Measurements from ENCODE around the gene GRM8. TPM values are rescaled to one million over a fixed set of nuclear protein-coding genes. Genes with fewer than 3 reads are reported as not detected.

GRM8 gene
- total RNA-seq, 8 experiments from 2014 or later, result 0.35 to 4.8 (median 2.7) TPM; not detected in 1

GRCh38 chr7:126801733-126802132, 451.0 kb downstream of the GRM8 start:
- H3K27ac ChIP-seq, result no peak overlapping the region
- 0 to 100% (median 50%) methylated on average over 1 to 3 of the region's 3 CpGs; no CpG with 5 or more reads in 1 of the 10 experiments for WGBS, 10 experiments
- no peak for ATAC-seq (replicated peaks in 6 of 8)
- no peak overlapping the region for H3K4me3 ChIP-seq
- in situ Hi-C loops (cut with MboI; ENCODE audit: low pct_unique_long_range_greater_than_20kb in 2 of 9, low sequenced_read_pairs in 9 of 9, unreplicated experiment in 9 of 9), result no loop called here
- no peaks in the 10 kb centered on the region for H3K4me1 ChIP-seq (replicated peaks in 1 of 2)

DNA sequence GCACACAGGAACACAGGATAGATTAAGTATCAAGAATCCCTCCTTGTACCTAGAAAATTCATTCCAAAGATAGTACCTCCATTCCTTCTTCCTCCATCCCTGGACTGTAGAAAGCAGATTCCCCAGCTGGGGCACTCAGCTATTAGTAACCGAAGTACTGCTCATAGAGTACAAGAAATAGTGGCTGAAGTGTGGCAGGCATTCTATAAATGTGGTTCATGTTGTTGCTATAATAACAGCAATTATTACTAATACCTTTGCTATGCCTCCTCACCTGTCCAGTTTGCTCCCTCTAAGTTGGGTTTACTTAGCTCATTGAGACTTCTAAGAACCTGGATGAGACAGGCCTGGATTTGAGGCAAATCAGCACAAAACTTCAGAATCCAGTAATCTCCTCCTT, 453.2 kb downstream of the GRM8 start:
- ATAC-seq (replicated peaks in 6 of 8), result no peak
- no peaks in the 10 kb centered on the region for H3K4me1 ChIP-seq (replicated peaks in 1 of 2)
- in situ Hi-C loops (cut with MboI; ENCODE audit: low pct_unique_long_range_greater_than_20kb in 2 of 9, low sequenced_read_pairs in 9 of 9, unreplicated experiment in 9 of 9), result no loop called here
- no peak overlapping the region for H3K27ac ChIP-seq
- WGBS, 10 experiments, result 29 to 100% (median 89%) methylated on average over 1 of the region's 1 CpG; no CpG with 5 or more reads in 3 of the 10 experiments
- no peak overlapping the region for H3K4me3 ChIP-seq

DNA sequence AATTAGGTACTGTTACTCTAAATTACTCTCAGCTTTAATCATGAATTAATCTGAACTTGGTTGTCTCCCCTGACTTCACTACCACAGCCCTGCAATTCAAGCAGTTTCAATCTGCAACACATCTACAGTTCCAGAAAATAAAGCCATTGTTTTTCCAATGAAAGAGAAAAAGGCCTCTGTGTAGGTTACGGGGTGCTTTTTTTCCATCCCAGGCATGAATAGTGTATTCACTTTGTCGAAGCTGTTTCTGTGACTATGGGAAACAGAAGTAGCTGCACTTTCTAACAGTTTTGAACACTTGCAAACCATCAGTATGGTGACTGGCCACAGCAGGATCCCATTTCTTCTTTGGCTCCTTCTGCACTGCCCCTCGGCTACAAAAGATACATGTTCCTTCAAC, 460.2 kb downstream of the GRM8 start:
- in situ Hi-C loops (cut with MboI; ENCODE audit: low pct_unique_long_range_greater_than_20kb in 2 of 9, low sequenced_read_pairs in 9 of 9, unreplicated experiment in 9 of 9), result no loop called here
- 0 to 83% (median 33%) methylated on average over 1 to 3 of the region's 3 CpGs; no CpG with 5 or more reads in 1 of the 10 experiments for WGBS, 10 experiments
- Histone ChIP-seq H3K4me1 (replicated peaks in 1 of 2) (no peaks in the 10 kb centered on the region), H3K27ac (no peak overlapping the region), H3K4me3 (no peak overlapping the region)
- ATAC-seq (replicated peaks in 6 of 8), result peak in 5 of 8 experiments; percentile 52 to 68 (median 65)

GRCh38 chr7:126791306-126791705, 461.4 kb downstream of the GRM8 start:
- Histone ChIP-seq H3K27ac (no peak overlapping the region), H3K4me1 (replicated peaks in 1 of 2) (no peaks in the 10 kb centered on the region), H3K4me3 (no peak overlapping the region)
- no peak for ATAC-seq (replicated peaks in 6 of 8)
- in situ Hi-C loops (cut with MboI; ENCODE audit: low pct_unique_long_range_greater_than_20kb in 2 of 9, low sequenced_read_pairs in 9 of 9, unreplicated experiment in 9 of 9), result no loop called here

DNA sequence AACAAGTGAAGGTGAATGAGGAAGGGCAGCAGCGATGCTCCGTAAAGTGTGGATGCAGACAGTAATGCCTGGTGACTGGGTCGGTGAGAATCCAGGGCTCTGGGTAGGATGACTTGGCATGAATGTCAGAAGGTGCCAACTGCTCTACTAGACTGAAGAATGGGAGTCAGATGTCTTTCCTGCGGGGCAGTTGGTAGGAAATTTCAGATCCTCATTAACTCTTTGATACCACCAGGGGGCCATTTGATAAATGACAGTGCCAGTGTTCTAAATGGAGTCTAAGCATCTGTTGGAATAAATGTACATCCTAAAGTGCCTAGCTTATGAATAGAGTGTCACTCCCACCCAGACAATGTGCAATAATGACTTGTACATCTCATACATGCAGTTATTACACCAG, 462.0 kb downstream of the GRM8 start:
- Histone ChIP-seq H3K4me1 (replicated peaks in 1 of 2) (no peaks in the 10 kb centered on the region), H3K4me3 (no peak overlapping the region), H3K27ac (no peak overlapping the region)
- no peak for ATAC-seq (replicated peaks in 6 of 8)
- 0 to 96% (median 67%) methylated on average over 1 to 4 of the region's 4 CpGs; no CpG with 5 or more reads in 3 of the 10 experiments for WGBS, 10 experiments
- in situ Hi-C loops (cut with MboI; ENCODE audit: low pct_unique_long_range_greater_than_20kb in 2 of 9, low sequenced_read_pairs in 9 of 9, unreplicated experiment in 9 of 9), result no loop called here

- H3K4me1 ChIP-seq (replicated peaks in 1 of 2), result no peaks in the 10 kb centered on the region
- in situ Hi-C loops (cut with MboI; ENCODE audit: low pct_unique_long_range_greater_than_20kb in 2 of 9, low sequenced_read_pairs in 9 of 9, unreplicated experiment in 9 of 9), result no loop called here
- ATAC-seq (replicated peaks in 6 of 8), result peak in 2 of 8 experiments; percentile 28 to 36
- H3K4me3 ChIP-seq, result no peak overlapping the region
- H3K27ac ChIP-seq, result no peak overlapping the region
These were observed 469.1 kb downstream of the GRM8 start for GRCh38 chr7:126783613-126784012.

DNA sequence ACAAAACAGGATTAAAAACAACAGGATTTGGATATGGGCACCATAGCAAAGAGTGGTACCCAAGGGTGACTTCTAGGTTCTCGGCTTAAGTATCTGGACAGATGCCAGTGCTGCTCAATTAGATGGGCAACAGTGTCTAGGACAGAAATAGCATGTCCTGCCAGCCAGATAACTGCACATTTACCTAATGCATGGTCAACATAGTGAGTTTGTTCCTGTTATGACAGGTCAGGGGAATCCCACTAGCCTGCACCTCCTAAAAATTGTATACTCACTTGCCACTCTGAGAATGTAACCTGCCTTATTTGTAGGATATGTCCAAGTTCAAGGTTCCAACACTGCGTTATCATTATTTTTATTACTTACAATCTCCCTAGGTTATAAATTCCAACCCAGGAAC, 471.7 kb downstream of the GRM8 start:
- H3K27ac ChIP-seq, result no peak overlapping the region
- no peaks in the 10 kb centered on the region for H3K4me1 ChIP-seq (replicated peaks in 1 of 2)
- WGBS, 10 experiments, result 0 to 100% (median 92%) methylated on average over 1 to 2 of the region's 2 CpGs; no CpG with 5 or more reads in 1 of the 10 experiments
- H3K4me3 ChIP-seq, result no peak overlapping the region
- no peak for ATAC-seq (replicated peaks in 6 of 8)
- in situ Hi-C loops (cut with MboI; ENCODE audit: low pct_unique_long_range_greater_than_20kb in 2 of 9, low sequenced_read_pairs in 9 of 9, unreplicated experiment in 9 of 9), result no loop called here

GRCh38 chr7:126778101-126778500, 474.6 kb downstream of the GRM8 start:
- H3K27ac ChIP-seq, result no peak overlapping the region
- H3K4me3 ChIP-seq, result no peak overlapping the region
- no peaks in the 10 kb centered on the region for H3K4me1 ChIP-seq (replicated peaks in 1 of 2)
- no peak for ATAC-seq (replicated peaks in 6 of 8)
- in situ Hi-C loops (cut with MboI; ENCODE audit: low pct_unique_long_range_greater_than_20kb in 2 of 9, low sequenced_read_pairs in 9 of 9, unreplicated experiment in 9 of 9), result no loop called here
- WGBS, 10 experiments, result 0 to 100% (median 46%) methylated on average over 1 of the region's 1 CpG; no CpG with 5 or more reads in 4 of the 10 experiments

- H3K4me3 ChIP-seq, result no peak overlapping the region
- in situ Hi-C loops (cut with MboI; ENCODE audit: low pct_unique_long_range_greater_than_20kb in 2 of 9, low sequenced_read_pairs in 9 of 9, unreplicated experiment in 9 of 9), result no loop called here
- no peaks in the 10 kb centered on the region for H3K4me1 ChIP-seq (replicated peaks in 1 of 2)
- 5 to 92% (median 30%) methylated on average over 2 to 3 of the region's 3 CpGs; no CpG with 5 or more reads in 3 of the 10 experiments for WGBS, 10 experiments
- ATAC-seq (replicated peaks in 6 of 8), result no peak
- H3K27ac ChIP-seq, result no peak overlapping the region
These were observed 476.2 kb downstream of the GRM8 start for GRCh38 chr7:126776498-126776897.

- in situ Hi-C loops (cut with MboI; ENCODE audit: low pct_unique_long_range_greater_than_20kb in 2 of 9, low sequenced_read_pairs in 9 of 9, unreplicated experiment in 9 of 9), result no loop called here
- no peak for ATAC-seq (replicated peaks in 6 of 8)
- no peak overlapping the region for H3K4me3 ChIP-seq
- WGBS, 10 experiments, result 0 to 100% (median 44%) methylated on average over 1 to 3 of the region's 3 CpGs; no CpG with 5 or more reads in 2 of the 10 experiments
- H3K27ac ChIP-seq, result no peak overlapping the region
- H3K4me1 ChIP-seq (replicated peaks in 1 of 2), result no peaks in the 10 kb centered on the region
These were observed 478.7 kb downstream of the GRM8 start for GRCh38 chr7:126774077-126774476.

GRCh38 chr7:126768836-126769235, 483.9 kb downstream of the GRM8 start:
- ATAC-seq (replicated peaks in 6 of 8), result no peak

DNA sequence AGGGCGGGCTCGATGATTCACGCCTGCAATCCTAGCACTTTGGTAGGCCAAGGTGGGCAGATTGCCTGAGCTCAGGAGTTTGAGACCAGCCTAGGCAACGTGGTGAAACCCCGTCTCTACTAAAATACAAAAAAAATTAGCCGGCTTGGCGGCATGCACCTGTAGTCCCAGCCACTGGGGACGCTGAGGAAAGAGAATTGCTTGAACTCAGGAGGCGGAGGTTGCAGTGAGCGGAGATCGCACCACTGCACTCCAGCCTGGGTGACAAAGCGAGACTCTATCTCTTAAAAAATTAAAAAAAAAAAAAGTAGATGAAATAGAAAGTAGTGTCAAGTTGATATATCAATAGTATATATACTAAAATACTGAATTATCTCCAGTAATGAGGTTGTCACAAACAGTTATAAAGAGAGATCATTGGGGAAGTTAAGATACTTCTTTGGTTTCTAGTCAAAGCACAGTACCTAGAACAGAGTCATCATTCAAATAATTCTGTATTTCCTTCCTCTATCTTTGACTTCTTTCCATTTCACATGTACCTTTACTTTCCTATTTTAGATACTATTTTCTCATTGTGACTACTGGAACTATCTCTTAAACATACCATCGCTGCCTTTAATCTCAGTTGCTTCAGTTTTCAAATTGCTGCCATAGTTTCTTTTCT, 491.7 kb downstream of the GRM8 start:
- Histone ChIP-seq H3K4me1 (replicated peaks in 1 of 2) (no peaks in the 10 kb centered on the region), H3K27ac (no peak overlapping the region), H3K4me3 (no peak overlapping the region)
- WGBS, 10 experiments, result 15 to 100% (median 80%) methylated on average over 3 to 12 of the region's 13 CpGs
- ATAC-seq (replicated peaks in 6 of 8), result no peak
- in situ Hi-C loops (cut with MboI; ENCODE audit: low pct_unique_long_range_greater_than_20kb in 2 of 9, low sequenced_read_pairs in 9 of 9, unreplicated experiment in 9 of 9), result no loop called here

More at GRCh38 chr7:126768836-126769235, 483.9 kb downstream of the GRM8 start:
- WGBS, 10 experiments, result 3 to 100% (median 78%) methylated on average over 2 to 5 of the region's 5 CpGs; no CpG with 5 or more reads in 1 of the 10 experiments
- no peak overlapping the region for H3K27ac ChIP-seq
- H3K4me1 ChIP-seq (replicated peaks in 1 of 2), result no peaks in the 10 kb centered on the region
- in situ Hi-C loops (cut with MboI; ENCODE audit: low pct_unique_long_range_greater_than_20kb in 2 of 9, low sequenced_read_pairs in 9 of 9, unreplicated experiment in 9 of 9), result no loop called here
- H3K4me3 ChIP-seq, result no peak overlapping the region

DNA sequence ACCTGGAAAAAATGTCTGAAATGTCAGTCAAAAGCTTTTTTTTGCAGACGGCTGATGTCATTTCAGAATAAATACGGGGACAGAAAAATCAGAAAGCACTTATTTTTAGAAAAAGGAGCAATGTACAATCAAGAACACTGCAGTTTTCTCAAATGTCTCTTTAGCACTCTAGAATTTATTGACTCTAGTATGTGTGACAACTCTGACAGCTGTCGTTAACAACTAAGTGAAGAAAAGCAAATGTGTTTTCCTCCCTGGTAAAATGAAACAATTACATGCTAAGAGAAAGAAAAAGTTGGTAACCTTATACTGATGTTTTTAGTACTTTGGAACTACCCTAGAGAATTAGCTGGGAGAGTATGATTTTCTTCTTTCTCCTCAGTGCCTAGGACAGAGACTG, 497.4 kb downstream of the GRM8 start:
- in situ Hi-C loops (cut with MboI; ENCODE audit: low pct_unique_long_range_greater_than_20kb in 2 of 9, low sequenced_read_pairs in 9 of 9, unreplicated experiment in 9 of 9), result no loop called here
- WGBS, 10 experiments, result 0 to 100% (median 83%) methylated on average over 2 to 3 of the region's 3 CpGs
- no peaks in the 10 kb centered on the region for H3K4me1 ChIP-seq (replicated peaks in 1 of 2)
- no peak overlapping the region for H3K4me3 ChIP-seq
- no peak for ATAC-seq (replicated peaks in 6 of 8)
- no peak overlapping the region for H3K27ac ChIP-seq

DNA sequence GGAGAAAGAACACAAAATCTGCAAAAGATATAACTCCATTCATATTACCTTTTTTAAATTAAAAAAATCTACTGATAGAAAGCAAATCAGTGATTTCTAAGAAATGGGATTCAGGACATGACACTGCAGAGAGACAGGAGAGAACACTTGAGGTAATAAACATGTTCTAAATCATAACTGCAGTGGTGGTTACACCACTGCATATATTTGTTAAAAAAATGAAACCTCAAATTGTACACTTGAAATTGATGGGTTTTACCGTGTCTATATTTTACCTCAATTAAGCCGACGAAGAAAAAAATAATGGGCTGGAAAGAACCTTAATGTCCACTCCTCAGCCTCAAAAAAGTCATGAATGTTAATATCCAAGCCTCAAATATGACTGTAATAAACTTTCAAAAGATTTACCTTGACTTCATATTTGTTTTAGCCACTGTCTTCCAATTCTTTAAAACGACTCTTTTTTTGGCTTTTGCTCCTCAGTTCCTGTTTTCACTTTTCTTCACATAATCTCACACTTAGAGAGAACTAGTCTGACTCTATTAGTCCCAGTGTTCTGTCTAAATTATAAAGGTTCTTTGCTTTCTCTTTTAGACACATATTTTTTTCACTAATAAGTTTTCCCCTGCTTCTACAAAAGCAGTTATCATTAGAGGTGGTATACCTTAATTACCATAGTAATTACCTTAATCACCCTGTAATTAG, 502.4 kb downstream of the GRM8 start:
- in situ Hi-C loops (cut with MboI; ENCODE audit: low pct_unique_long_range_greater_than_20kb in 2 of 9, low sequenced_read_pairs in 9 of 9, unreplicated experiment in 9 of 9), result no loop called here
- Histone ChIP-seq H3K27ac (no peak overlapping the region), H3K4me1 (replicated peaks in 1 of 2) (no peaks in the 10 kb centered on the region), H3K4me3 (no peak overlapping the region)
- 20 to 93% (median 82%) methylated on average over 1 to 4 of the region's 4 CpGs for WGBS, 10 experiments
- no peak for ATAC-seq (replicated peaks in 6 of 8)

All from motor neuron (in vitro differentiated cells).